Cardiac septum (tissue), 1 donor: Measurements from ENCODE around the gene GREB1. TPM values are rescaled to one million over a fixed set of nuclear protein-coding genes. Genes with fewer than 3 reads are reported as not detected.

Source experiments
- DNase-seq: peaks from one replicate; pipeline ENCODE4 v3.0.0-alpha.2; 2020; ENCODE audit warnings: low spot score
- intact Hi-C: fragments of 100-400 bp; cut with DNase I; formaldehyde crosslinking; loops from one replicate; pipeline ENCODE4 v1.14.0; 2022
- total RNA-seq: library from RNA; stranded (reverse); fragmentation: NEBNext Ultra II Directional; extraction: Animal tissue kit (Norgen Biotek cat#: 25700); gene quantifications from one replicate; pipeline ENCODE4 v1.2.1, GENCODE V29; 2021
- donor health status: DM: no; HTN: no; CAD: no.

GREB1 gene
- total RNA-seq, 1 donor from 2014 or later: 2.9 TPM

DNA sequence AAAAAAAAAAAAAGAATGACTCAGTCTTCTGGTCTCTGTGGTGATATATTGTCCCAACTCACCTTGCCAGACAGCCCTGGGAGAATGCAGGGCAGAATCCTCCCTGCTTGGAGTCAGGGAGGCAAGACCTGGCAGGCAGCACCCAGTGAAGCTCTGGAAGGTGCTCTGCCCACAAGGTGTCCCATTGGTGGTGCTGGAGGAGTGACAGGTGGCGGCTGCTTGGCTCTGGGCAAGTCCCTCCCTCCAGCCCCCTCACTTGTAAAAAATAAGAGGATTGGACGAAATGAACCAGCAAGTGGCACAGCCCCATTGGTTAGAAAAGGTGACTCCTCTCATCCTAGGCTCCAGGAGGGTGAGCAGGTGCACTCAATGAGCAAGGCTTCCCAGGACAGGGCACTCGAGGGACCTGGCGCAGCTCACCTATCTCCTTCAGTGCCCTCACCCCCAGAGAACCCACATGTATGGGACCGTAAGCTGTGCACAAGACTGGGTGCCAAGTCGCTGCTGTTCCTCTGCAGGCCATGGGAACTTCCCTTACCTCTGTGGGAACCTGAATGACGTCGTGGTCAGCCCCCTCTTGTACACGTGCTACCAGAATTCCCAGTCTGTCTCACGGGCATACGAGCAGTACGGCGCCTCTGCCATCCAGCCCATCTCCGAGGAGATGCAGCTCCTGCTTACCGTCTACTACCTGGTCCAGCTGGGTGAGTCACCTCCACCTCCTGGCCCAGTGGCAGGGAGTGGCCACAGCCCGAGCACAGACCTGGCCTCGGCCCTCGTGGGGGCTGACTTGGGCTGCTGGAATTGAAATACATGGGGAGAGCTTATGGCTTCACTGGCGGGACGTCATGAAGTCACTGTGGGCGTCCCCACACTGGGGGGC lies 54.6 kb downstream of the GREB1 start:
- no peak for DNase-seq
- intact Hi-C loops: loop anchor here (5.0 kb wide), 2 partner anchors 171 to 456 kb away; a partner anchor contains a TSS

DNA sequence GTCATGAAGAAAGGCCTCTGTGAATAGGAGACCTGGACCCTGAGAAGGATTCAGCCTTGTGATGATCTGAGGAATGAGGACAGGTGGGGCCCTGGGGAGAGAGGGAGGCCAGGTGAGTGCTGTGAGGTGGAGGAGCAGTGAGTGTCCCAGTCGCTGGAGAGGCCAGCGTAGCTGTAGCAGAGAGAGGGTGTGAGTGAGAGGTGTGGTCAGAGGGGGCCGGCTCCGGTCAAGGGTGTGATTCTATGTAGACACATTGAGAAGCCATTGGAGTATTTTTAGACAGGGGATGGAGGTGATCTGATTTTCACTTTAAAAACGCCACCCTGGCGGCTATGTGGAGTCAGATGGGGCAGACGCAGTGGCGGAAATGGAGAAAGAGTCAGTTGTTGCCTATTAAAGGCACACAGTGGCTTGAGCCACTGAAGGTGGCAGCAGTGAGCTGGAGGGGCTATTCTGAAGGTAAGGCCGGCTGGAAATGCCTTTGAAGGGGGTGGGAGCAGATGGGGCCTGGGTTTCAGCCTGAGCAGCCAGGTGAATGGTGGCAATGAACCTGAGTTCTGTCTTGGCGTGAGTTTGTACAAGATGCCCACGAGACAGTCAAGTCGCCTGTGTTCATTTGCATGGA lies 55.6 kb downstream of the GREB1 start:
- no peak for DNase-seq
- intact Hi-C loops: loop anchor here (5.0 kb wide), 2 partner anchors 172 to 457 kb away; a partner anchor contains a TSS

DNA sequence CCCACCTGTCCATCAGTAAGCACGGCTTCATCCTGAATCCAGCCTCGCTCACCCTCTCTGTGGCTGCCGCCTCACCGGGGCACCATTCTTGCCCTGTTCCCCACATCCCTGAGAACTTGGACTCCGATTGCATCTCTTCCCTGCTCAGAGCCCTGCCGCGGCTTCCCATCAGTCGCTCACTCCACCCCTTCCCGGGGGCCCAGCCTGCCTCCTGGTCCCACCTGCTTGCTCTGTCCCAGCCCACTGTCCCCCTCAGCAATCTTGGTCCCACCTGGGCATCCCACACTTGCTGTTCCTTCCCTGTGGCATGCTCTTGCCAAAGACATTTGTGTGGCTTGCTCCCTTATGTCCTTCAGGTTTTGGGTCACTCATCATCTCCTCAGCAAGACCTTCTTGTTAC lies 56.3 kb downstream of the GREB1 start:
- intact Hi-C loops: no loop called here

DNA sequence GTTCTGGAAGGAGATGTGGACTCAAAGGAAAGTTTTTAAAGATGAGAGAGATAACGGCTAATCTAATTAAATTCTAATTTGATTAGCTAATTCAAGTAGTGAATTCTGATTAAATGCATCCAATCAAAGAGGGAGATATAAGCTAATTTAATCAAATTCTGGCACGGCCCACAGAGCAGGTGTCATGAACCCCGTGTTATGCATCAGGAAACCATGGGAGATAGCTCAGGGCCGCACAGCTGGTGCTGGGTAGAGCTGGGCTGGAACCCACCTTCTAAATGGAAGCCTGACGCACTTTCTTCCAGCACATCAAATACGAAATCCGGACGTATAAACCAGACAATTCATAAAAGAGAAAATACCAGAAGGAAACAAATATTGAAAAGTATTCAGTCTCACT lies 57.2 kb downstream of the GREB1 start:
- no peak for DNase-seq
- intact Hi-C loops: no loop called here

More for the DNA sequence above, 56.3 kb downstream of the GREB1 start:
- no peak for DNase-seq

DNA sequence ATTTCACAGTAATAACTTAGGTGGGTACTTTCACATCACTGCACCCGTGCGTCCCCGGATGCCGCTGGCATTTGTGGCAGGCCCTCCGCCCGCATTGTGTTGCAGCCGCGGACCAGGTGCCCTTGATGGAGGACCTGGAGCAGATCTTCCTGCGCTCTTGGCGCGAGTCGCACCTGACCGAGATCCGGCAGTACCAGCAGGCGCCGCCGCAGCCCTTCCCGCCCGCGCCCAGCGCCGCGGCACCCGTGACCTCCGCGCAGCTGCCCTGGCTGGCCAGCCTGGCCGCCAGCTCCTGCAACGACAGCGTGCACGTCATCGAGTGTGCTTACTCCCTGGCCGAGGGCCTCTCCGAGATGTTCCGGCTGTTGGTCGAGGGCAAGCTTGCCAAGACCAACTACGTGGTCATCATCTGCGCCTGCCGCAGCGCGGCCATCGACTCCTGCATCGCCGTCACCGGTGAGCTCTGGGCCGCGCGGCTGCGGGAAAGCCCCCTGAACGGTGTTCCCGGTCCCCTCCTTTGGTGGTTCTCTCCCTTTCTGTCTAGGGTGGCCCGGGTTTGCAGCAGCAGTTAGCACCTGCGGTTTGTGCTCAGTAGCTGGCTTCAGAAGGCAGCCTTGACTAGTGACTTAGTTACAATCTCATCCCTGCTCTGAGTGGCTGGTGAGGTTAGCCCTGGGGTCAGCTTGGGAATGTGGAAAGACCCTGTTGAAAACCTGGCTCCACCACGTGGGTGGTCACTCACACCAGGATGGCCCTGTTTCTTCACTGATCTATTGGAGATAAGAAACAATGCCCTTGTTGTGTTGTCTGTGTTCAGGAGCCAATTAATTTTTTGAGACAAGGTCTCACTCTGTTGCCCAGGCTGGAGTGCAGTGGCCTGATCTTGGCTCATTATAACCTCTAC lies 59.1 kb downstream of the GREB1 start:
- intact Hi-C loops: no loop called here
- DNase-seq: no peak

DNA sequence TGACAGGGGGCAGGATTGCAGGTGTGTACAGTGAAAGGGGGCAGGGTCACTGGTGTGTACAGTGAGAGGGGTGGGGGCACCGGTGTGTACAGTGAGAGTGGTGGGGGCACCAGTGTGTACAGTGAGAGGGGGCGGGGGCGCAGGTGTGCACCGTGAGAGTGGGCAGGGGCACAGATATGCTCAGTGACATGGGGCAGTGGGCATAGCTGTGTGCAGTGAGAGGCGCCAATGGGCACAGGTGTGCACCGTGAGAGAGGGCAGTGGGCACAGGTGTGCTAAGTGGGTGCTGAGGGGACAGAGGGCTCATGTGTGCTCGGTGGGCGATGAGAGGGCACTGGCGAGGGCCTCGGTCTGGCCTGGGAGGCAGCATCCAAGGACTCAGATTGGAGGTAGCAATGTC lies 63.0 kb downstream of the GREB1 start:
- no peak for DNase-seq
- intact Hi-C loops: no loop called here

DNA sequence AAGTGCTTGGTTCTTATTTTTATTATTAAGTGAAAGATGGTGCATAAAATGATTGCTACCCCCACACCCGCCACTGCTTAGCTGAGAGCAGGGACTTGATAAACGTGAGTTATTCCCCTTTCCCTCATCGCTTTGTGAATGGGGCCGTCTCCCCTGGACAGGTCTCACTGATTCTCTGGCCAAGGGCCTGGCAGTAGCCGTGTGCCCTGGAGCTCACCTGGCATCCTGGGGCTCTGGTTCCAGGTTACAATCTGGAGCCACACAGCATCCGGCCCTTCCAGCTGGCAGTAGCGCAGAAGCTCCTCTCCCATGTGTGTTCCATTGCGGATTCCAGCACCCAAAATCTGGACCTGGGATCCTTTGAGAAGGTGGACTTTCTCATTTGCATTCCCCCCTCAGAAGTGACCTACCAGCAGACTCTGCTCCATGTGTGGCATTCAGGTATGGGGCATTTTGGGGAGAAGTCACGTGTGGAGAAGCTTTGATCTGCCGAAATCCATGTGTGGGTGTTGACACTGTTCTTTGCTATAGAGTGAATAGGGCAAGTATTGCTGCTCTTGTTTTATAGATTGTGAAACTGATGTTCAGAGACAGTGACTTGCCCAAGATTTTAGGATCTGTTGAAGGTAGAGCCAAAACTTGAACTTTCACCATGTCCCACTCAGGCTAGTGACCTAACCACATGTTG lies 63.8 kb downstream of the GREB1 start:
- no peak for DNase-seq
- intact Hi-C loops: no loop called here

DNA sequence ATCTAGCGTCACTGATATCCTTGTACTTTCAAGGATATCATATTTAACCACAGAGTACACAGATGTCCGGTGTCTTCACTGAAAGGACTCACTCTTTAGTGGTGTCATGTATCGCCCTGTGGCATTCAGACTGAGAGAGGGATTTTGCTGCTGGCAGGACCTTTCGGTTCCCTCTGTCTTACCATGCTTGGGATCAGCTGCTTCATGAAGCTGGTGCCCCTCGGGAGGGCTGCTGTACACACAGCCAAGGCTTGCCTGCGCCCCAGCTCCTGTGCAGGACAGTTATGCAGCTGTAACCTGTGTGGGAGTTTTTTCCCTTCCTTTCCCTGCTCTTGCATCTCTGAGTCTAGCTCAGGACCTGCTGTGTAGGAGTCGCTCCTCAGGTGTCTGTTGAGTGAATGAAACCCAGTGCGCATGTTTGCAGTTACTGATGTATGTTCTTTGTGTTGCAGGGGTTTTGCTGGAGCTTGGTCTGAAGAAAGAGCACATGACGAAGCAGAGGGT lies 64.4 kb downstream of the GREB1 start:
- no peak for DNase-seq

DNA sequence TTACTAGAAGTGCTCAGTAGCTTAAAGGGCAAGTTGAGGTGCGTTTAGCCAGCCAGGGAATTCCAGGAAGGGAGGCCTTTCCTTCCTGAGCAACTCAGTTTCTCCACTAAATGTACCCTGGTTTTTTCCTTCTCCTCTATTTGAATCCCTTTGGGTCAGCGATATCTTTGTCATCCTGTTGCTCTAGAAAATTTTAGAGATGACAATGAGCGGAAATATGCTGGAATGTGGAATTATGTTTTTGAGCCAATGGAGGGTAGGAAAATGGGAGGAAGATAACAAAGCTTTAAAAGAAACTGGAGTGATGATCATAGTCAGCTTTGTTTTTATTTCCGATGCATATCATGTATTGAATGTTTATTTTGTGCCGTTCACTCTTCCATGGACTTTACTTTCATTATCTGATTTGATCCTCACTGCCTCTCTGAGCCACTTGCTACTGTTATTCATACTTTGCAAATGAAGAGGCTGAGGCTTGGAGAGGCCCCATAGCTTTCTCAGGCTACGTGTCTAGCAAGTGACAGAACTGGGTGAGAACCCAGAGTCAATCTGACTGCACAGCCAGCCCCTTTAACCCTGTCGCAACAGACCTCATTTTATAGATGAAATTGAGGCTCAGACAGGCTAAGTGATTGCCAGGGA lies 68.8 kb downstream of the GREB1 start:
- intact Hi-C loops: no loop called here
- DNase-seq: no peak

More for the DNA sequence above, 64.4 kb downstream of the GREB1 start:
- intact Hi-C loops: no loop called here

DNA sequence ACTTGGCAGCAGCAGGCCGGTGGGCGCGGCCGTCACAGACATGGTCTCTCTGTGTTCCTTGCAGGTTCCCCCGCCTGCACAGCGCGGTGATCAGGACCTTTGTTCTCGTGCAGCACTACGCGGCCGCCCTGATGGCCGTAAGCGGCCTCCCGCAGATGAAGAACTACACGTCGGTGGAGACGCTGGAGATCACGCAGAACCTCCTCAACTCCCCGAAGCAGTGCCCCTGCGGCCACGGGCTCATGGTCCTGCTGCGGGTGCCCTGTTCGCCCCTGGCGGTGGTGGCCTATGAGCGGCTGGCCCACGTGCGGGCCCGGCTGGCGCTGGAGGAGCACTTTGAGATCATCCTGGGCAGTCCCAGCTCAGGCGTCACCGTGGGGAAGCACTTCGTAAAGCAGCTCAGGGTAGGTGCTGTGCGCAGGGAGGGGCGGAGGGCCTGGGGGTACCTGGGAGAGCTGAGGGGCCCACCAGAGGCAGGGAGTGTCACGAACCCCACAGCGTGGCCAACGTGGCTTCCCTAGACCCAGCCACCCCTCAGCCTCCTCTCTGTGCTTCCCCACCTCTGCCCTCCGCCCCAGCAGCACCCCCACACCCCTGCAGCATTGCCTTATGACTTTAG lies 76.9 kb downstream of the GREB1 start:
- DNase-seq: no peak
- intact Hi-C loops: no loop called here

DNA sequence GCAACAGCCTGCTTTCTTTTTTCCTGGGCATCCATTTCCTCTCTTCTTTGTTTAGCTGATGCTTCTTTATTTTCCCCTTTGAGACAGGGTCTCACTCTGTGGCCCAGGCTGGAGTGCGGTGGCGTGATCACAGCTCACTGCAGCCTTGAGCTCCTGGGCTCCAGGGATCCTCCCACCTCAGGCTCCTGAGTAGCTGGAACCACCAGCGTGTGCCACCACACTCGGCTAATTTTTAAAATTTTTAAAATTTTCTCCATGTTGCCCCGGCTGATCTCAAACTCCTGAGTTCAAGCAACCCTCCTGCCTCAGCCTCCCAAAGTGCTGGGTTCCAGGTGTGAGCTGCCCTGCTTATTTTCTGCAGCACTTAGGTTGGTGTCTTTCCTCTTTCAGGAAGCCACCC lies 77.4 kb downstream of the GREB1 start:
- intact Hi-C loops: no loop called here
- DNase-seq: no peak

DNA sequence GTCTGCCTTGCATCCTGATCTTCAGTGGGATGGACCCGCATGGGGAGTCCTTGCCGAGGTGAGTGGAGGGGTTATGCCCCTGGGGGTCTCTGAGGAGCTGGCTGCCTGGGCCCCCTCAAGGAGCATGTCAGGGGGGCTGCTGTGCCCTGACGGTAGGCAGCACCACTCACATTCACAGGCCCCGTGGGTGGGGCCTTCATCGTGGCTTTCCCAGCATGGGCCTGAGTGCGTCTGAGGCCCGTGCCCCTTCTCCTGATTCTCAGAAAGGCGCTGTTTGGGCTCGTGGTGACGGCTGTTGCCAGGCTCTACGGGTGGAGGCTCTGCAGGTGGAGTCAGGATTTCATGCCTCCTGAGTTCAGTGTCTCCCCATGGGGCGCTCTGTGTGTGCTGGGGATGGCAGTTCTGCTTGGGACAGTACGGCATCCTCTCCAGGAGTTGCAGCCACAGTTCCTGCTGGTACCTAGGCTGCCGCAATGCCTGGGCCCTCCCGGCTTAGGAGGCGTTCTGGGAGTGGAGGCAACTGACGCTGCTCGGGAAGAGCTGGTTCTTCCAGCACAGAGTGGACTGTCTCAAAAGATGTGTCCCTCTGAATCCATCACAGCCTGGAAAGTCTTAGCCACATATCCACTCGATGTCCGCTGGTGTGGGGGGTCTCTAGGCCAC lies 78.8 kb downstream of the GREB1 start:
- intact Hi-C loops: no loop called here
- DNase-seq: no peak

DNA sequence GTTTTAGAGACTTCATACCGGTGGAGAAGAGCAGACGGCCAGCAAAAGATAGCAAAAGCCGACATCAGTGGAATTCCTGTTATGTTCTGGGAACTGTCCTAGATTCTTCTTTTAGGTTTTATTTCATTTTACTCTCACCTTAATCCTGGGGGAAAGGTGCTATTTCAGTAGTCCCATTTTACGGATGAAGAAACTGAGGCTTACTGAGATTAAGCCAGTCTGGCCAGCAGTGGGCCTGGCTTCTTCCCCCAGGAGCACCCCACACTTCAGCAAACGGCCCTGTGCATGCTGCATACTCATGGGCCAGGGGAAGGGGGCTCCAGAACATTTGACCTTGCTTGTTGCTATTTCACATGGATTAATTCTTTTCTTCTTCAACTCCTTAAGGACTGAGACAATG lies 79.5 kb downstream of the GREB1 start:
- no peak for DNase-seq
- intact Hi-C loops: no loop called here

DNA sequence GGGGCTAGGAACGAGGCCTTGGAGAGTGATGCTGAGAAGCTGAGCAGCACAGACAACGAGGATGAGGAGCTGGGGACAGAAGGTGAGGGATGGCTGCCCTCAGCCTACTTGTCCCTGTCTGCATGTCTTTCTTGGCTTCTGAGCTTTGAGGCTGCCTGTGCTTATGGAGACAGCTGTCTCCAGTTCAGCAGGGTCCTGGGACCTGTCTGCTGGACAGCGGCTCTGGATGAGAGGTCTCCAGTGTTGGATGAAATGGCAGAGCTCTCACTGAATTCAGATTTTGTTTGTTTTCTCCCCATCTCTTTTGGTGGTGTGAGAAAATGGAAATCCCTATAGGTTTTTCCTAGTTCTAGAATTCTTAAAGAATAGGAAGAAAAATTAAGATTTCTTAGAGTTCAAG lies 81.4 kb downstream of the GREB1 start:
- intact Hi-C loops: no loop called here
- DNase-seq: no peak

DNA sequence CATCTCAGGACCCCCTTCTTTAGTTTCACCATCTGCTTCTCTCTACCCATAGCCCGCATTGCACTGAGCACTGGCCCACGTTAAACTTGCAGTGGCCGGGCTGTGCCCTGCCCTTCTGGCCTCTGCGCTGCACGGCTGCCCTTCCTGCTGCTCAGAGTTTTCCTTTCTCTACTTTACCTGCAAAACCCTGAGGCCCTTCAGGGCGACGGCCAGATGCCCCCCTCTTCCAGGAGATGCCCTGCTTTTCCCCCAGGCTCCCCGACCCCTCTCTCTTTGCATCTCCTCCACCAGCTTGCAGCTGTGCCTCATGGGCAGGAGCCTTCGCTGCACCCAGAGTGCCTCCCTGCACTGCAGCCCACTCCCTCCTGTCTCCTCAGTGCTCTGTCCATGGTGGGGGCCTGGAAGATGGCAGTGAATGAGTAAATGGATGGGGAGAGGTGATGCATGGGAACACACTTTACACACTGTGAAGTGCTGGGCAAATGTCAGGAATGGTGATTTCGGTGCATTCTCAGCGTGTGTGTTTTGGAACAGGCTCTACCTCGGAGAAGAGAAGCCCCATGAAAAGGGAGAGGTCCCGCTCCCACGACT lies 82.3 kb downstream of the GREB1 start:
- intact Hi-C loops: no loop called here
- no peak for DNase-seq

DNA sequence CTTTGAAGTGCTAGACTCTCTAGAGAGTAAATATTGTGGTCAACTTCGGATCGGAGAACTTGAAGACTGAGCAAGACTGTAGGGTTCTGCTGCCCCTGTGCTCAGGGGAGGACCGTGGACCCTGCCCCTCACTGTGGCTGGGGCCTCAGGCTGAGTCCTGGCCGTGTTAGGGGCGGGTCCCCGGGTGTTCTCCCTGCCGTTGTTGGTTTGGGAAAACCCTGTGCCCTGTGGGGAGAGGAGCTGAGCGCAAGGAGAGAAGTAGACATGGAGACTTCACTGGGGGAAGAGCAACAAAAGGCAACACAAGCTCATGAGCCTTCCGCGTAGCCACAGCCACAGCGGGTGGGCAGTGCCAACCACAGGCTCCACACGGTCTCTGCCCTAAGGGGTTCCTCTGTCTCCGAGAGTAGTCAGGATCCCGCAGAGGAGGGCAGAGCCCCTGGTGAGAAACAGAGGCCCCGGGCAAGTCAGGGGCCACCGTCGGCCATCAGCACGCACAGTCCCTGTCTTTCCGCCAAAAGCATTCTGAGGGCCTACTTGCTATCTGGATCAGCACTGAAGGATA lies 83.1 kb downstream of the GREB1 start:
- no peak for DNase-seq
- intact Hi-C loops: no loop called here

DNA sequence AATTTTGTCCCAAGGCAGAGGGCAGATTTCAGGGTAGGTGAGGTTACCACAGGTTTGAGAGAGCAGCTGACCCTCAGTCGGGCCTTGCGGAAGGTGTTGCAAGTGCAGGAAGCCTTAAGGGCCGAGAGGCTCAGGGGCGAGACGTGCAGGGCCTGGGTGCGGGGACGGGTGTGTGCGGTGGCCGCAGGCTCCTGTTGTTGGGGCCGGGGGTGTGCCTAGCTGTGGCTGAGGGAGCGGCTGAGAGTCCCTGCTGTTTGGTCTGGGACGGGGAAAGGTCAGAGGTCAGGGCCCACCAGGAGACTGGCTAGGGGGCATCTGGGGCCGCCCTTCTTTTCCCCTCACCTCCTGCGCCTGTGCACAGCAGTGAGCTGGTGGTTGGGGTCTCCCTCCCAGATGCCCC lies 83.7 kb downstream of the GREB1 start:
- intact Hi-C loops: no loop called here
- DNase-seq: no peak
